ENCODE measurements around the gene NDUFB2.
"Not testable (repeated sequence)": the region's sequence is repeated elsewhere in the genome, so short reads cannot be mapped to it uniquely, and the experiment has no call there.

Gene NDUFB2

GRCh38 chr7:140693849-140694248, 2.7 kb upstream of the NDUFB2 start:
- not testable (repeated sequence) for DNase-seq

- DNase-seq, result no peak
Measured at GRCh38 chr7:140694592-140694991, 1.9 kb upstream of the NDUFB2 start.

- no peak for DNase-seq
Measured at GRCh38 chr7:140695381-140695780, 1.1 kb upstream of the NDUFB2 start.

GRCh38 chr7:140696024-140696679, 356 bp upstream of the NDUFB2 start:
- DNase-seq, result peak; percentile 57

GRCh38 chr7:140697447-140698143, 1.1 kb downstream of the NDUFB2 start:
- DNase-seq, result no peak

- DNase-seq, result no peak
Measured at GRCh38 chr7:140698477-140698876, 2.0 kb downstream of the NDUFB2 start.

GRCh38 chr7:140702774-140703173, 6.3 kb downstream of the NDUFB2 start:
- DNase-seq, result no peak

- no peak for DNase-seq
Measured at GRCh38 chr7:140704205-140704604, 7.7 kb downstream of the NDUFB2 start.

- DNase-seq, result no peak
Measured at GRCh38 chr7:140707132-140707531, 10.6 kb downstream of the NDUFB2 start.

GRCh38 chr7:140708764-140709163, 12.3 kb downstream of the NDUFB2 start:
- DNase-seq, result not testable (repeated sequence)

GRCh38 chr7:140712392-140712791, 15.9 kb downstream of the NDUFB2 start:
- DNase-seq, result not testable (repeated sequence)

- no peak for DNase-seq
Measured at GRCh38 chr7:140714331-140715040, 18.0 kb downstream of the NDUFB2 start.

GRCh38 chr7:140719721-140720120, 23.2 kb downstream of the NDUFB2 start:
- no peak for DNase-seq

GRCh38 chr7:140722254-140722653, 25.7 kb downstream of the NDUFB2 start:
- no peak for DNase-seq

GRCh38 chr7:140723006-140723405, 26.5 kb downstream of the NDUFB2 start:
- no peak for DNase-seq

- no peak for DNase-seq
Measured at GRCh38 chr7:140723574-140723973, 27.1 kb downstream of the NDUFB2 start.

- DNase-seq, result no peak
Measured at GRCh38 chr7:140724706-140725105, 28.2 kb downstream of the NDUFB2 start.

- no peak for DNase-seq
Measured at GRCh38 chr7:140726281-140726680, 29.8 kb downstream of the NDUFB2 start.

- DNase-seq, result no peak
Measured at GRCh38 chr7:140732416-140732815, 35.9 kb downstream of the NDUFB2 start.

GRCh38 chr7:140734096-140734495, 37.6 kb downstream of the NDUFB2 start:
- no peak for DNase-seq

GRCh38 chr7:140734729-140735128, 38.2 kb downstream of the NDUFB2 start:
- DNase-seq, result no peak

GRCh38 chr7:140738280-140738679, 41.8 kb downstream of the NDUFB2 start:
- no peak for DNase-seq

GRCh38 chr7:140743255-140743654, 46.7 kb downstream of the NDUFB2 start:
- DNase-seq, result not testable (repeated sequence)

GRCh38 chr7:140744005-140744404, 47.5 kb downstream of the NDUFB2 start:
- no peak for DNase-seq

Measured in SHP77 treated with DMSO at 0.1 percent for 48 hours (cell line).